Right atrium auricular region (tissue), 2 donors: ENCODE data around the gene VEPH1. TPM values are rescaled to one million over a fixed set of nuclear protein-coding genes. Genes with fewer than 3 reads are reported as not detected.

Experiments
- DNase-seq: peaks from one replicate; pipeline ENCODE4 v3.0.0-alpha.2; 2019; ENCODE audit warnings: low spot score
- H3K27ac ChIP-seq, 2 donors: fragments of 200-600 bp; sonication (generic); 1 replicate in 1 of 2; 2 replicates in 1 of 2; pipeline ENCODE4 v1.5.1; 2016 to 2019
- H3K27me3 ChIP-seq, 2 donors: fragments of 200-600 bp; sonication (generic); one replicate each; pipeline versions ENCODE4 v1.5.1 to v1.6.0; 2017 to 2019
- H3K36me3 ChIP-seq: fragments of 200-600 bp; sonication (generic); one replicate; pipeline ENCODE4 v1.5.1; 2016
- H3K4me1 ChIP-seq, 2 donors: fragments of 200-600 bp; sonication (generic); one replicate each; pipeline versions ENCODE4 v1.5.1 to v1.6.0; 2017 to 2019
- H3K4me3 ChIP-seq, 2 donors: fragments of 200-600 bp; sonication (generic); 1 replicate in 1 of 2; 2 replicates in 1 of 2; pipeline ENCODE4 v1.5.1; 2017 to 2019; ENCODE audit warnings: mild to moderate bottlenecking in 1 of 2, moderate library complexity in 1 of 2
- H3K9me3 ChIP-seq, 2 donors: fragments of 200-600 bp; sonication (generic); one replicate each; pipeline ENCODE4 v1.5.1; 2019
- total RNA-seq, 2 donors: library from RNA; depleted of rRNA; stranded (reverse); fragments of >200 nt; gene quantifications; one replicate each; pipeline ENCODE4 v1.1.0, GENCODE V29; 2016
- TF ChIP-seq, protein P1 (sequence below), 2 donors: fragments of 200-600 bp; sonication (generic); IDR thresholded peaks; one replicate each; pipeline ENCODE4 v1.5.1; 2019; ENCODE audit warnings: antibody characterized with exemption in 2 of 2

Gene VEPH1
- total RNA-seq, 2 donors from 2014 or later = 0.48 to 0.86 TPM

DNA sequence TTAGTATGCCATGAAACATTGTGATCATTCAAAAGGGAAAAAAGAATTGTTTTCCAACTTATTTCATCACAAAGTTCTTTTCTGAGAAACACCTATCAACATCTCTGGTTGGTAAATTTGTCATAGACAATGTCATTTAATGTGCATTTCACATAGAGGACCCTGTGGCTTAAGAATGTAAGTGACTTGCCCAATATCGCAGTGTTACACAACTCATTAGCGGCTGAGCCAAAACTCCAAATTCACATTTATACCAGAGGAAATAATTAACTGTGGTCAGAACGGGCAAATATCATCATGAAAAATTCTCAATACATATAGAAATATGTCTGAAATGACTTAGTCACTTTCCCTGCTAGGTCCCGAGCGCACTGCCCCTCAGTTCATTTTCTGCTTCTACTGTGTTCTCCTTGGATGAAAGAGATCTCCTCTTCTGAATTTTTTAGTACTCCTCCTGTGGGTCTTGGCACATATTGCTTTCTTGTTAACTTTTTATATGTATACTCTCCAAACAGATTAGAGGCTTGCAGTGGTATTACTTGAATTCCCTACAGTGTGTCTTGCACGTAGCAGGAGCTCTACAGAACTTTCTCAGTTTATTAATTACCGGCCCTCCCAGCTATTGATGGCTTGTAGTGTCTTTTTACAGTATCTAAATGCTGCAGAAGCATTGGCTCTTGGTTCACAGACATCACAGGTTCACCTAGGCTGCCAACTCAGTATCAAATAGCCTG, 33.5 kb downstream of the VEPH1 start:
- Histone ChIP-seq H3K4me1 (no peaks in the 10 kb centered on the region), H3K27me3 (no peaks in the 10 kb centered on the region), H3K36me3 (no peaks in the 10 kb centered on the region), H3K4me3 (no peak overlapping the region), H3K27ac (no peak overlapping the region), H3K9me3 (no peaks in the 10 kb centered on the region)
- TF ChIP-seq, protein P1, sequence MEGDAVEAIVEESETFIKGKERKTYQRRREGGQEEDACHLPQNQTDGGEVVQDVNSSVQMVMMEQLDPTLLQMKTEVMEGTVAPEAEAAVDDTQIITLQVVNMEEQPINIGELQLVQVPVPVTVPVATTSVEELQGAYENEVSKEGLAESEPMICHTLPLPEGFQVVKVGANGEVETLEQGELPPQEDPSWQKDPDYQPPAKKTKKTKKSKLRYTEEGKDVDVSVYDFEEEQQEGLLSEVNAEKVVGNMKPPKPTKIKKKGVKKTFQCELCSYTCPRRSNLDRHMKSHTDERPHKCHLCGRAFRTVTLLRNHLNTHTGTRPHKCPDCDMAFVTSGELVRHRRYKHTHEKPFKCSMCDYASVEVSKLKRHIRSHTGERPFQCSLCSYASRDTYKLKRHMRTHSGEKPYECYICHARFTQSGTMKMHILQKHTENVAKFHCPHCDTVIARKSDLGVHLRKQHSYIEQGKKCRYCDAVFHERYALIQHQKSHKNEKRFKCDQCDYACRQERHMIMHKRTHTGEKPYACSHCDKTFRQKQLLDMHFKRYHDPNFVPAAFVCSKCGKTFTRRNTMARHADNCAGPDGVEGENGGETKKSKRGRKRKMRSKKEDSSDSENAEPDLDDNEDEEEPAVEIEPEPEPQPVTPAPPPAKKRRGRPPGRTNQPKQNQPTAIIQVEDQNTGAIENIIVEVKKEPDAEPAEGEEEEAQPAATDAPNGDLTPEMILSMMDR (IDR thresholded peaks at IDR 0.05) = no peak
- DNase-seq = no peak

DNA sequence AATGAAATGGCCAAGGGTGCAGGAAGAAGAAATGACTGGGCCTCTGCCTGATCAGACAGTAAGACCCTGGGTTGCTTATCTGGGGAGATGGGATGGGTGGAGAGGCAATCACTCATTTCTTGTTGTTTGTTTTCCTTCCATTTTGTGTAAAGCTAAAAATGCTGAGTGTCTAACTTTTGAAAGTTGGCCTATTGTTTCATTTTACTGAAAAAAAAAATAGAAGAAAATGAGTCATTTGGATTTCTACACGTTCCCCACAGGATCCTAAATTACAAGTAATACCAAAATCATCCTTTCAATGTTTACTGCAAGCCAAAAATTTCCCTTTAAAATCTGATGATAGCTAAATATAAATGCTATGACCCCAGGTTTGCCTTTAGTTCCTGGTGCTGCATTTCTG, 36.0 kb downstream of the VEPH1 start:
- H3K27me3 ChIP-seq = no peaks in the 10 kb centered on the region
- H3K36me3 ChIP-seq = no peaks in the 10 kb centered on the region
- TF ChIP-seq, protein P1 (IDR thresholded peaks at IDR 0.05) = no peak
- no peaks in the 10 kb centered on the region for H3K9me3 ChIP-seq
- H3K4me1 ChIP-seq = no peaks in the 10 kb centered on the region
- no peak for DNase-seq
- H3K27ac ChIP-seq = no peak overlapping the region
- no peak overlapping the region for H3K4me3 ChIP-seq

DNA sequence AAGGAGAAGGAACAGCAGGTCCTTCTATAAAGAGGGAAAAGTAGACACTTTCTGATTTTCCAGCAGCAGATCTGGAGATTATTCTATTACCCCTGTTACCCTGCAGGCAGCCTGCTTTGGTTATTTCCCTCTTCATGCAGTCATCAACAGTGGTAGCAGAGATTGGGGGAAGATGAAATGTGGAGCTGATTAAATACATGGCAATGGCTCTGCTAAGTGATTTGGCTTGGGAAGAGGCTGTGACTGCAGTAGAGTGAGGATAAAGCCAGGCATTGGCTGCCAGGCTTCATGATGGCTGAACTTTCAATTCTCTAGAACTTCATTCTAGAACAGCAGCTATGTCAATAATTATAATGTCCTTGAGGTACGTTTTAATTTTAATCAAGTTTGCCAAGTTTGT, 37.5 kb downstream of the VEPH1 start:
- TF ChIP-seq, protein P1 (IDR thresholded peaks at IDR 0.05) = no peak
- no peaks in the 10 kb centered on the region for H3K36me3 ChIP-seq
- no peaks in the 10 kb centered on the region for H3K27me3 ChIP-seq
- no peak overlapping the region for H3K27ac ChIP-seq
- H3K9me3 ChIP-seq = no peaks in the 10 kb centered on the region
- H3K4me1 ChIP-seq = no peaks in the 10 kb centered on the region
- H3K4me3 ChIP-seq = no peak overlapping the region
- no peak for DNase-seq

DNA sequence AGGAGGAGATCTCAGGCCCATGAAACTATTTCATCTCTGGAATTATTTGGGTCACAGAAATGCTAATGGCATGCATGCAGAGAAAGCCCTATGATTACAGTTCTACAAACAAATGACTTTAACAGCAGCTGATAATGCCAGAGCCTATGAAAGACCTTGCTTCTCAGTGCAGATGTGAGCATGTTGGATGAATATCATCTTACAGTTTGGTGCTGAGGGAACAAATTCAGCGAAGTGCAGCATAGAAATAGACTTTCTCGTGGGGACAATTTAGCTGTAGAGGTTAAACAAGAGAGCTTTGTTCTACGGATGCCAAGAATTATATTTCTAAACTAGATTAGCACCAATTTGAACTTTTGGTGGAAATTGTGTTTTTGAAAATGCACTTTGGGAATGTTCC, 38.9 kb downstream of the VEPH1 start:
- Histone ChIP-seq H3K9me3 (no peaks in the 10 kb centered on the region), H3K36me3 (no peaks in the 10 kb centered on the region), H3K27ac (no peak overlapping the region), H3K4me3 (no peak overlapping the region), H3K4me1 (no peaks in the 10 kb centered on the region), H3K27me3 (no peaks in the 10 kb centered on the region)
- no peak for DNase-seq
- TF ChIP-seq, protein P1 (IDR thresholded peaks at IDR 0.05) = no peak

DNA sequence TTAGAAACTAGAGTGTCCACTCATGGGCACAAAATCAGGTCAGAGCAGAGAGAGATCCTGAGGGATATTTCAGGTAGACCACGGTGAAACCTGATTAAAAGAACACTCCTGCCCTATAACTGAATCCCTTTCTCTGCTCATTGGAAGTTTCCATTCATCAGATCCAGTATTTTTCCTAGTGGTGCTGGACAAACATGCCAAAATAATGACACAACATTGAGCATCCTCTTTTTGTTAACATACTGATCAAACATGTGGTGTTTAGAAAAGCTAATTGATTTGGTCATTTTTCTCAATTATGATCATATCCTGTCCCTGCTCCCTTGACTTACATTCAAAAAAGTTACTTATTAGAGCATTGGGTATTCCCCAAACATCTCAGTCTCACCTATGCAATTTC, 39.4 kb downstream of the VEPH1 start:
- Histone ChIP-seq H3K36me3 (no peaks in the 10 kb centered on the region), H3K27ac (no peak overlapping the region), H3K4me1 (no peaks in the 10 kb centered on the region), H3K4me3 (no peak overlapping the region), H3K9me3 (no peaks in the 10 kb centered on the region), H3K27me3 (no peaks in the 10 kb centered on the region)
- TF ChIP-seq, protein P1 (IDR thresholded peaks at IDR 0.05) = no peak
- DNase-seq = no peak

DNA sequence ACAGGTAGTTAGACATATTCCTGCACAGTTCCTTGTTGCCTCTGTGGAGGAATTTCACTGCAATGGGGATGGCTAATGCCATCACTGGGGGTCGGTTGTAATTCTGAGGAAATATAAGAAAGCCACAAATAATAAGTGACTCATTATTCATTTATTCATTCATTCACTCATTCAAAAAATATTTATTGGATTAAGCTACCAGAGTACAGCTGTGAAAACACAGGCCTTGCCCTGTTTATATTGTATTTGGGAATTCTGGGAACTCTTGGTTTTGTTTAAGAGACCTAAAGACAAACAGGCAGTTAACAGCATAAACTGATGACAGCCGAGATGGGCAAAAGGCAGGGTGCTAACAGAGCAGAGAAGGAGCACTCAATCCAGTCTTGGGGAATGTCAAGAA, 43.0 kb downstream of the VEPH1 start:
- Histone ChIP-seq H3K4me3 (no peak overlapping the region), H3K27ac (no peak overlapping the region), H3K4me1 (no peaks in the 10 kb centered on the region), H3K36me3 (no peaks in the 10 kb centered on the region), H3K27me3 (no peaks in the 10 kb centered on the region), H3K9me3 (no peaks in the 10 kb centered on the region)
- DNase-seq = no peak
- TF ChIP-seq, protein P1 (IDR thresholded peaks at IDR 0.05) = no peak
